ENCODE data around the gene ITGA8. TPM values are rescaled to one million over a fixed set of nuclear protein-coding genes. Genes with fewer than 3 reads are reported as not detected.
"Not testable (repeated sequence)": the region's sequence is repeated elsewhere in the genome, so short reads cannot be mapped to it uniquely, and the experiment has no call there.

The ITGA8 gene
- total RNA-seq, 2 donors from 2014 or later = 2.1 to 3.5 TPM

DNA sequence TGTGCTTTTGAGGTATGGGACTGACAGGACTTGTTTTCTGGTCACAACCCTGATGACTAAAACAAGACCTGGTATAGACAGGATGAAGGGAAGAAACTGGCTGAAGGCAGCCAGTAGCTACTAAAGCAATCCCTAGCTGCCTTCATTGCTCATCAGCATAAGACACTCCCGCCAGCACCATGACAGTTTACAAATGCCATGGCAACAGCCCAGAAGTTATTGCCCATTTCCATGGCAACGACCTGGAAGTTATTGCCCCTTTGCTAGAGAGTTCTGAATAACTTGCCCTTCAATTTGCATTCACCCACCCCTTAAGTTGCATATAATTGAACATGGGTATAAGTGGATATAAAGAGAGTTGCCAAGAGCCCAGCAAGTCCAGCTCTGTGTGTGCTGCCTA, 179.0 kb downstream of the ITGA8 start:
- Histone ChIP-seq H3K4me1 (no peaks in the 10 kb centered on the region), H3K9me3 (no peaks in the 10 kb centered on the region), H3K27ac (no peak overlapping the region), H3K4me3 (no peak overlapping the region), H3K36me3 (no peaks in the 10 kb centered on the region), H3K9ac (ENCODE audit: low read depth in 2 of 2, low read length in 2 of 2) (no peak overlapping the region), H3K27me3 (no peaks in the 10 kb centered on the region)
- intact Hi-C loops (cut with DNase I) = no loop called here
- TF ChIP-seq, protein P1, sequence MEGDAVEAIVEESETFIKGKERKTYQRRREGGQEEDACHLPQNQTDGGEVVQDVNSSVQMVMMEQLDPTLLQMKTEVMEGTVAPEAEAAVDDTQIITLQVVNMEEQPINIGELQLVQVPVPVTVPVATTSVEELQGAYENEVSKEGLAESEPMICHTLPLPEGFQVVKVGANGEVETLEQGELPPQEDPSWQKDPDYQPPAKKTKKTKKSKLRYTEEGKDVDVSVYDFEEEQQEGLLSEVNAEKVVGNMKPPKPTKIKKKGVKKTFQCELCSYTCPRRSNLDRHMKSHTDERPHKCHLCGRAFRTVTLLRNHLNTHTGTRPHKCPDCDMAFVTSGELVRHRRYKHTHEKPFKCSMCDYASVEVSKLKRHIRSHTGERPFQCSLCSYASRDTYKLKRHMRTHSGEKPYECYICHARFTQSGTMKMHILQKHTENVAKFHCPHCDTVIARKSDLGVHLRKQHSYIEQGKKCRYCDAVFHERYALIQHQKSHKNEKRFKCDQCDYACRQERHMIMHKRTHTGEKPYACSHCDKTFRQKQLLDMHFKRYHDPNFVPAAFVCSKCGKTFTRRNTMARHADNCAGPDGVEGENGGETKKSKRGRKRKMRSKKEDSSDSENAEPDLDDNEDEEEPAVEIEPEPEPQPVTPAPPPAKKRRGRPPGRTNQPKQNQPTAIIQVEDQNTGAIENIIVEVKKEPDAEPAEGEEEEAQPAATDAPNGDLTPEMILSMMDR (IDR thresholded peaks at IDR 0.05) = no peak
- no peak for DNase-seq

DNA sequence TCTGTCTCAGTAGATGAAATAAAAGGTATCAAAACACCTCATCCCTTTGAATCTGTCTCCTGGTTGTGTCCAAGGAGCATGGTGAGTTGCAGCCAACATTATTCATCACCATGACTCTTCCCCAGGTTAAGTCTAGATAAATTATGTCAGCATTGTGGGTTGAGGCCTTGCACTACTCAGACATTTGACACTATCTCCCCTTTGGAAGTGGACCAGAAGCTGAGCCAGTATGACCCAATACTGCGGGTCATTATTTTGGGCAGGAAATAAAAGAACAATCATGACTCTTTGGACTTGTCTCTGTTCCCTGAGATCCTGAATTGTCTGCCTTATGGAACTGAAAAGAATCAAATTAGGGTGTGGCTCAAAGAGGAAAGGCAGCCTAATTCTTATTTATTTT, 180.5 kb downstream of the ITGA8 start:
- H3K9me3 ChIP-seq = no peaks in the 10 kb centered on the region
- DNase-seq = no peak
- TF ChIP-seq, protein P1 (IDR thresholded peaks at IDR 0.05) = no peak
- no peaks in the 10 kb centered on the region for H3K4me1 ChIP-seq
- H3K36me3 ChIP-seq = no peaks in the 10 kb centered on the region
- intact Hi-C loops (cut with DNase I) = no loop called here
- H3K4me3 ChIP-seq = no peak overlapping the region
- no peak overlapping the region for H3K9ac ChIP-seq (ENCODE audit: low read depth in 2 of 2, low read length in 2 of 2)
- no peak overlapping the region for H3K27ac ChIP-seq
- H3K27me3 ChIP-seq = no peaks in the 10 kb centered on the region

GRCh38 chr10:15534928-15535538, 184.7 kb downstream of the ITGA8 start:
- H3K9ac ChIP-seq (ENCODE audit: low read depth in 2 of 2, low read length in 2 of 2); H3K27ac ChIP-seq; H3K4me3 ChIP-seq; intact Hi-C loops (cut with DNase I); H3K4me1 ChIP-seq; H3K36me3 ChIP-seq; DNase-seq; H3K27me3 ChIP-seq; H3K9me3 ChIP-seq: not testable (repeated sequence)

GRCh38 chr10:15531927-15532722, 187.6 kb downstream of the ITGA8 start:
- H3K4me3 ChIP-seq = no peak overlapping the region
- no peak for DNase-seq
- TF ChIP-seq, protein P1 (IDR thresholded peaks at IDR 0.05) = no peak
- intact Hi-C loops (cut with DNase I) = no loop called here
- H3K36me3 ChIP-seq = no peaks in the 10 kb centered on the region
- H3K27me3 ChIP-seq = no peaks in the 10 kb centered on the region
- no peaks in the 10 kb centered on the region for H3K9me3 ChIP-seq
- no peak overlapping the region for H3K27ac ChIP-seq
- no peak overlapping the region for H3K9ac ChIP-seq (ENCODE audit: low read depth in 2 of 2, low read length in 2 of 2)
- no peaks in the 10 kb centered on the region for H3K4me1 ChIP-seq

DNA sequence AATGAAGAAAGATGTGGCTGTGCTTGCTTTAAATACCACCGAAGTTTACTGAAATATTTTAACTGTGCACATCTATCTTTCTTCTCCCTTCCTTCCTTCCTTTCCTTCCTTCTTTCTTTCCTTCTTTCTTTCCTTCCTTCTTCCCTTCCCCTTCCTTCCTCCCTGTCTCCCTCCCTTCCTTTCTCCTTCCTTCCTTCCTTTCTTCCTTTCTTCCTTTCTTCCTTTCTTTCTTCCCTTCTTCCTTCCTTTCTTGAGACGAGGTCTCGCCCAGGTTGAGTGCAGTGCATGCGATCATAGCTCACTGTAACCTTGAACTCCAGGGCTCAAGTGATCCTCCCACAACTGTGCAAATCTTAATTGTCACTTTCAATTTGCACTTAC, 190.9 kb downstream of the ITGA8 start:
- Histone ChIP-seq H3K9me3 (no peaks in the 10 kb centered on the region), H3K9ac (ENCODE audit: low read depth in 2 of 2, low read length in 2 of 2) (no peak overlapping the region), H3K4me1 (no peaks in the 10 kb centered on the region), H3K27ac (no peak overlapping the region), H3K27me3 (no peaks in the 10 kb centered on the region), H3K36me3 (no peaks in the 10 kb centered on the region), H3K4me3 (no peak overlapping the region)
- intact Hi-C loops (cut with DNase I) = no loop called here
- DNase-seq = no peak
- TF ChIP-seq, protein P1 (IDR thresholded peaks at IDR 0.05) = no peak

GRCh38 chr10:15526754-15527153, 193.0 kb downstream of the ITGA8 start:
- no peaks in the 10 kb centered on the region for H3K27me3 ChIP-seq
- no peaks in the 10 kb centered on the region for H3K36me3 ChIP-seq
- H3K27ac ChIP-seq = no peak overlapping the region
- TF ChIP-seq, protein P1 (IDR thresholded peaks at IDR 0.05) = no peak
- no peaks in the 10 kb centered on the region for H3K9me3 ChIP-seq
- H3K4me3 ChIP-seq = no peak overlapping the region
- intact Hi-C loops (cut with DNase I) = no loop called here
- H3K9ac ChIP-seq (ENCODE audit: low read depth in 2 of 2, low read length in 2 of 2) = no peak overlapping the region
- no peaks in the 10 kb centered on the region for H3K4me1 ChIP-seq
- no peak for DNase-seq
